K562 (cell line): ENCODE measurements around the gene AIDA. TPM values are rescaled to one million over a fixed set of nuclear protein-coding genes. Genes with fewer than 3 reads are reported as not detected.
"Not testable (repeated sequence)": the region's sequence is repeated elsewhere in the genome, so short reads cannot be mapped to it uniquely, and the experiment has no call there.

Experiments used
- ATAC-seq: fragments of 200-7000 bp; cut with Tn5 transposase; 3 replicates; pipeline ENCODE4 v1.9.1; 2020; ENCODE audit warnings: moderate library complexity
- BruUV-seq: library from RNA; stranded (reverse); fragments of 400-500 nt; replicated peaks from 2 replicates; lab custom pipeline; 2021; lab: Mats Ljungman, UMichigan
- CTCF ChIA-PET: fragments of 300-600 bp; formaldehyde crosslinking; extraction: SDS; loops from one replicate; lab custom pipeline; 2021; ENCODE audit warnings: low intra/inter-chr PET ratio; lab: Yijun Ruan, JAX
- POLR2A ChIA-PET: fragments of 300-600, 350-650 bp; sonication (Branson Sonifier 250); formaldehyde crosslinking; extraction: SDS; loops from one replicate; lab custom pipeline; 2021; ENCODE audit warnings: antibody characterized with exemption, inconsistent platforms; lab: Yijun Ruan, JAX
- DNase-seq, 4 experiments: peaks; one replicate each; pipeline versions ENCODE4 v3.0.0 to v3.0.0-alpha.2; 2011 to 2018; ENCODE audit warnings: low spot score in 3 of 4, mixed read lengths in 3 of 4; ENCODE audit errors: extremely low read depth in 1 of 4
- FAIRE-seq: peaks from 2 replicates; lab custom pipeline; 2011; peaks lifted over from hg19 to GRCh38; lab: Jason Lieb, UNC
- H2AFZ ChIP-seq: 2 replicates; pipeline ENCODE4 v1.6.0; 2011; ENCODE audit warnings: low read depth, low read length, control low read depth, inconsistent platforms
- H3K27ac ChIP-seq: fragments of 200-600 bp; 3 replicates; pipeline ENCODE4 v1.8.0; 2011; ENCODE audit warnings: low read depth, mild to moderate bottlenecking, control low read depth, inconsistent platforms, low read length, moderate library complexity, mixed read lengths; ENCODE audit errors: extremely low read depth
- H3K27me3 ChIP-seq, 2 experiments: fragments of 300-600 bp in 1 of 2; 2 replicates in 1 of 2; 3 replicates in 1 of 2; pipeline versions ENCODE4 v1.6.0 to v1.8.0; 2011; ENCODE audit warnings: inconsistent platforms in 2 of 2, low read length in 2 of 2, mild to moderate bottlenecking in 1 of 2, mixed read lengths in 1 of 2, moderate library complexity in 1 of 2; ENCODE audit not compliant: control insufficient read depth in 2 of 2, insufficient read depth in 2 of 2
- H3K36me3 ChIP-seq: fragments of 300-600 bp; 3 replicates; pipeline ENCODE4 v1.8.0; 2011; ENCODE audit warnings: mild to moderate bottlenecking, low read length, inconsistent platforms; ENCODE audit not compliant: control insufficient read depth, insufficient read depth
- H3K4me1 ChIP-seq, 2 experiments: fragments of 200-600 bp in 1 of 2; replicated peaks in 1 of 2; 2 replicates in 1 of 2; 3 replicates in 1 of 2; pipeline versions ENCODE4 v1.5.1 to v1.8.0; 2011; ENCODE audit warnings: inconsistent platforms in 2 of 2, low read length in 2 of 2, mild to moderate bottlenecking in 1 of 2, mixed read lengths in 1 of 2, moderate library complexity in 1 of 2; ENCODE audit not compliant: control insufficient read depth in 2 of 2, insufficient read depth in 2 of 2
- H3K4me2 ChIP-seq: 2 replicates; pipeline ENCODE4 v1.6.1; 2011; ENCODE audit warnings: low read length, control low read depth, inconsistent platforms, mixed read lengths; ENCODE audit not compliant: insufficient read depth
- H3K4me3 ChIP-seq: fragments of 200-600 bp; sonication (generic), shearing (Covaris generic); 2 replicates; pipeline ENCODE4 v1.5.1; 2016; ENCODE audit warnings: control low read depth, inconsistent platforms
- H3K79me2 ChIP-seq: fragments of 200-600 bp; 3 replicates; pipeline ENCODE4 v1.8.0; 2011; ENCODE audit warnings: low read length, inconsistent platforms; ENCODE audit not compliant: control insufficient read depth, insufficient read depth
- H3K9ac ChIP-seq, 2 experiments: 2 replicates each; pipeline versions ENCODE4 v1.6.0 to v1.6.1; 2011; ENCODE audit warnings: low read depth in 2 of 2, low read length in 2 of 2, control low read depth in 1 of 2, inconsistent platforms in 1 of 2, mild to moderate bottlenecking in 1 of 2, mixed read lengths in 1 of 2; ENCODE audit not compliant: insufficient read depth in 1 of 2
- H3K9me1 ChIP-seq: one replicate; pipeline ENCODE4 v1.6.0; 2011; ENCODE audit warnings: inconsistent platforms, mild to moderate bottlenecking, low read length, moderate library complexity; ENCODE audit not compliant: control insufficient read depth, insufficient read depth
- H3K9me3 ChIP-seq: replicated peaks from 2 replicates; pipeline ENCODE4 v1.5.1; 2011; ENCODE audit warnings: low read depth, low read length, inconsistent platforms; ENCODE audit not compliant: control insufficient read depth, insufficient read depth
- H4K20me1 ChIP-seq: replicated peaks from 2 replicates; pipeline ENCODE4 v1.6.1; 2011; ENCODE audit warnings: low read length, inconsistent platforms, mixed read lengths; ENCODE audit not compliant: control insufficient read depth, insufficient read depth
- ZC3H8 ChIP-seq: fragments of 450-650 bp; IDR thresholded peaks from 2 replicates; pipeline ENCODE4 v1.6.1; 2017
- ZFP36 ChIP-seq: fragments of 150-350 bp; IDR thresholded peaks from 2 replicates; pipeline ENCODE4 v1.6.1; 2018; ENCODE audit warnings: low read length, low read depth; ENCODE audit not compliant: partially characterized antibody
- WGBS: fragments of 100-300 bp; shearing (Covaris generic); methylation state at CpG from one replicate; pipeline ENCODE4 v1.1.6; 2016; ENCODE audit warnings: low coverage, mixed read lengths; ENCODE audit not compliant: insufficient coverage; ENCODE audit errors: missing lambda C conversion rate; 5-methylcytosine and 5-hydroxymethylcytosine counted together
- in situ Hi-C: fragments of 300-500 bp; cut with MboI; formaldehyde crosslinking; loops from 4 replicates; pipeline ENCODE4 v1.15.0; 2018; ENCODE audit warnings: inconsistent platforms, mixed read lengths
- intact Hi-C: fragments of 100-400 bp; cut with micrococcal nuclease; formaldehyde crosslinking; loops from 2 replicates; pipeline ENCODE4 v1.14.2; 2022
- polyA plus RNA-seq, 8 experiments: library from polyadenylated mRNA; depleted of rRNA in 4 of 8; stranded (reverse) in 5 of 8; unstranded in 3 of 8; fragments of >200 nt; fragmentation: Nextera tagmentation in 2 of 8; fragmentation: Illumina TruSeq in 1 of 8; extraction: Ambion mirVana in 2 of 8; extraction: Trizol in 1 of 8; gene quantifications; 2 replicates each; pipeline versions ENCODE4 v1.2.1 to v1.2.3, GENCODE V29; 2011 to 2014; ENCODE audit warnings: inconsistent platforms in 1 of 8, missing spikeins in 1 of 8
- total RNA-seq, 7 experiments: library from RNA; depleted of rRNA in 6 of 7; stranded (reverse); fragments of >200 nt in 6 of 7; fragmentation: Illumina TruSeq in 2 of 7; extraction: Trizol in 2 of 7; gene quantifications; 2 replicates each; pipeline versions ENCODE4 v1.2.1 to v1.2.3, GENCODE V29; 2011 to 2021; ENCODE audit warnings: low replicate concordance in 1 of 7

Gene AIDA
- total and polyA plus RNA-seq, 9 of the 15 experiments (the other 6 are each of a cell fraction or from before 2014, with no cell fraction given), result 18.2 to 77.9 (median 24.9) TPM

DNA sequence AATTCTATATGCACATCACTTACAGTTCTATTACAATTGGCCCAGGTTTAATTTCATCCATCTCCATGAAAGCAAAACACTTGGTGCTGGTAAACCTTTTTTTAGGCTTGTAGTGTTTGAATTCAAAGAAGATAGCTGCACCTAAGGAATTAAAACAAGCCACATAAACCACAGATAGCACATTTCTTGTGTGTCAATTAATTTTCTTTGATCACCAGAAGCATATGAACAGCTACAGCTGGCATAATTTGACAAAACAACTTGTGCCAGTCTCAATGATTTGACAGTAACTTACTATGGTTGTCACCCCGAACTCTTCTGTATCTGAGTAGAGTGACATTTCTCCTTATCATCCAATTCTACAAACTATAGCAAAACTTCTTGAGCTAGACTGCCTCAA is 42.2 kb downstream of the AIDA start:
- Histone ChIP-seq H3K9ac (no peak overlapping the region), H3K9me1 (no peaks in the 10 kb centered on the region), H3K4me2 (no peak overlapping the region), H3K4me3 (no peak overlapping the region), H3K9me3 (no peaks in the 10 kb centered on the region), H3K4me1 (no peaks in the 10 kb centered on the region), H3K36me3 (peaks cover 66% of the 10 kb centered on the region), H3K27me3 (no peaks in the 10 kb centered on the region), H3K79me2 (no peaks in the 10 kb centered on the region), H2AFZ (no peak overlapping the region), H3K27ac (no peak overlapping the region), H4K20me1 (no peaks in the 10 kb centered on the region)
- in situ Hi-C loops (no loop called here), intact Hi-C loops (no loop called here)
- ChIA-PET CTCF (no interaction called here), POLR2A (interaction anchor here (0.6 to 1.0 kb wide), 2 partner anchors 8 to 241 kb away, joined by 3 read pairs; no protein-coding TSS in a partner anchor)
- TF ChIP-seq ZC3H8, result no peak
- no peak for TF ChIP-seq ZFP36
- BruUV-seq, result no TSS peak
- FAIRE-seq (no peak), DNase-seq (no peak), ATAC-seq (no peak)
- WGBS, result 96% methylated on average over 1 of the region's 1 CpG

DNA sequence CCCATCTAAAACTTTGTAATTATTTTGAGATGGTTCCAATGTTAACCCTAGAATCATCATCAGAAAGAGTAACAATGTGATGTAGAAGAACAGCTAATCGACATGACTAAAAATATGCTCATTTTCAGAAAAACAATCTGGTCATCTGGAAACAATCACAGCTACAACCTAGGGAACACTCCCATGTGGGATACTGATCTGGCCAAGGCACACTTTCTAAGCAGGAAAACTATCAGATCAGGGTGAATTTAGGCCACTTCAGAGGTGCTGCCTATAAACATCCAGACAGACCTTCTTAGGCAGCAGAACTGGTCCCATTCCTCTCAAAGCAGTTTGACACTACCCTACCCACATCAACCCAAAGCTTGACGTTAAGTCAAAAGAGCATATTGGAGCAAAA is 43.2 kb downstream of the AIDA start:
- H3K4me3 ChIP-seq, H3K27ac ChIP-seq, H3K9me3 ChIP-seq, H3K9me1 ChIP-seq, H4K20me1 ChIP-seq, ATAC-seq, H3K4me2 ChIP-seq, BruUV-seq, H2AFZ ChIP-seq, H3K27me3 ChIP-seq, CTCF ChIA-PET, H3K79me2 ChIP-seq, DNase-seq, H3K4me1 ChIP-seq, POLR2A ChIA-PET, intact Hi-C loops, H3K9ac ChIP-seq, FAIRE-seq, in situ Hi-C loops: not testable (repeated sequence)
- 78% methylated on average over 1 of the region's 2 CpGs for WGBS
- H3K36me3 ChIP-seq, result peaks cover 67% of the 10 kb centered on the region

DNA sequence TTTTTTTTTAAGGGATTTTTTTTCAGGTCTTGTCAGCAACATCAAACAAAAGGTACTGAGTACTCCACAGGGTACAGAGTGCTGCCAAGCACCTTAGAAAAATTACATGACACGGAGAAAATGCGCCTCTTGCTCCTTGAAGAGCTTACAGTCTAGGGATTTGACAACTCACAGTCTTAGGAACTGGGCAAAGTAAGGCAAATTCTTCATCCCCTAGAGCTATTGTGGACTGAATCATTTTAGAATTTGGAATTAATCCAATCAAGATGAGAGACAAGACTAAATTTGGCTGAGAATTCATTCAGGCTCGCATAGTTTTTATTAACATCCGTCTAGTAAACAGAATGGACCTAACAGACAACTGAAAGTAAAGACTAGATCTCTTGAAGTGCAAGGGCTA is 44.1 kb downstream of the AIDA start:
- CTCF ChIA-PET, H4K20me1 ChIP-seq, H3K9me1 ChIP-seq, H3K79me2 ChIP-seq, H3K9me3 ChIP-seq, H3K4me3 ChIP-seq, DNase-seq, H2AFZ ChIP-seq, FAIRE-seq, H3K4me2 ChIP-seq, H3K27ac ChIP-seq, ATAC-seq, POLR2A ChIA-PET, in situ Hi-C loops, intact Hi-C loops, H3K9ac ChIP-seq, H3K4me1 ChIP-seq, BruUV-seq, H3K27me3 ChIP-seq: not testable (repeated sequence)
- H3K36me3 ChIP-seq, result peaks cover 74% of the 10 kb centered on the region
- WGBS, result no CpG with 5 or more reads among the region's 4 CpGs
